ENCODE results near the gene NDUFB11. TPM values are rescaled to one million over a fixed set of nuclear protein-coding genes. Genes with fewer than 3 reads are reported as not detected.

The NDUFB11 gene
- total RNA-seq, 1 experiment from 2014 or later, result 78.9 TPM

GRCh38 chrX:47168495-47169073 is 24.1 kb upstream of the NDUFB11 start:
- Histone ChIP-seq H3K9me3 (ENCODE audit: control insufficient read depth in 1 of 2, insufficient read depth in 1 of 2, low read depth in 1 of 2, low read length in 2 of 2) (no peaks in the 10 kb centered on the region), H4K20me1 (ENCODE audit: insufficient read depth) (no peaks in the 10 kb centered on the region), H3K27ac (ENCODE audit: low read depth, low read length) (no peak overlapping the region), H3K79me2 (ENCODE audit: insufficient read depth, low read length) (peaks cover 35% of the 10 kb centered on the region), H2AFZ (ENCODE audit: low read depth, low read length, poor library complexity, severe bottlenecking) (no peak overlapping the region), H3K4me3 (replicated peaks in 1 of 2; ENCODE audit: low read depth in 1 of 2, low read length in 2 of 2) (no peak overlapping the region), H3K4me2 (ENCODE audit: low read length) (no peak overlapping the region), H3K4me1 (ENCODE audit: control insufficient read depth in 1 of 2, insufficient read depth in 2 of 2, low read length in 2 of 2) (no peaks in the 10 kb centered on the region), H3K9me2 (ENCODE audit: insufficient read depth) (no peaks in the 10 kb centered on the region), H3K9ac (ENCODE audit: low read length) (no peak overlapping the region), H3K36me3 (ENCODE audit: control insufficient read depth in 1 of 2, insufficient read depth in 2 of 2, low read length in 2 of 2) (no peaks in the 10 kb centered on the region), H3K27me3 (ENCODE audit: insufficient read depth, low read length) (no peaks in the 10 kb centered on the region)
- BruUV-seq (replicated peaks), result no TSS peak
- ChIA-PET POLR2A (no interaction called here), CTCF (no interaction called here), RAD21 (ENCODE audit: low non-redundant PET in 1 of 2, low total read pairs in 2 of 2, uncharacterized antibody in 2 of 2, unreplicated experiment in 2 of 2) (no interaction called here)
- intact Hi-C loops (cut with micrococcal nuclease), result no loop called here
- no peak for TF ChIP-seq CEBPB (IDR thresholded peaks at IDR 0.05; ENCODE audit: low read depth)
- no peak for TF ChIP-seq ELF1 (IDR thresholded peaks at IDR 0.05; ENCODE audit: borderline replicate concordance, low read depth)
- no peak for TF ChIP-seq ZNF274 (IDR thresholded peaks at IDR 0.05; ENCODE audit: low read depth, low read length)
- no peak for TF ChIP-seq CTCF (IDR thresholded peaks at IDR 0.05 in 2 of 3, conservative IDR thresholded peaks at IDR 0.05 in 1 of 3; ENCODE audit: borderline replicate concordance in 1 of 3, insufficient read depth in 1 of 3, low read depth in 2 of 3, low read length in 2 of 3)
- TF ChIP-seq EZH2 (IDR thresholded peaks at IDR 0.05), result no peak
- TF ChIP-seq, protein P1, sequence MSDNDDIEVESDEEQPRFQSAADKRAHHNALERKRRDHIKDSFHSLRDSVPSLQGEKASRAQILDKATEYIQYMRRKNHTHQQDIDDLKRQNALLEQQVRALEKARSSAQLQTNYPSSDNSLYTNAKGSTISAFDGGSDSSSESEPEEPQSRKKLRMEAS (IDR thresholded peaks at IDR 0.05), result no peak
- no peak for TF ChIP-seq EZH2phosphoT487 (IDR thresholded peaks at IDR 0.05; ENCODE audit: borderline replicate concordance)
- TF ChIP-seq, protein P2, sequence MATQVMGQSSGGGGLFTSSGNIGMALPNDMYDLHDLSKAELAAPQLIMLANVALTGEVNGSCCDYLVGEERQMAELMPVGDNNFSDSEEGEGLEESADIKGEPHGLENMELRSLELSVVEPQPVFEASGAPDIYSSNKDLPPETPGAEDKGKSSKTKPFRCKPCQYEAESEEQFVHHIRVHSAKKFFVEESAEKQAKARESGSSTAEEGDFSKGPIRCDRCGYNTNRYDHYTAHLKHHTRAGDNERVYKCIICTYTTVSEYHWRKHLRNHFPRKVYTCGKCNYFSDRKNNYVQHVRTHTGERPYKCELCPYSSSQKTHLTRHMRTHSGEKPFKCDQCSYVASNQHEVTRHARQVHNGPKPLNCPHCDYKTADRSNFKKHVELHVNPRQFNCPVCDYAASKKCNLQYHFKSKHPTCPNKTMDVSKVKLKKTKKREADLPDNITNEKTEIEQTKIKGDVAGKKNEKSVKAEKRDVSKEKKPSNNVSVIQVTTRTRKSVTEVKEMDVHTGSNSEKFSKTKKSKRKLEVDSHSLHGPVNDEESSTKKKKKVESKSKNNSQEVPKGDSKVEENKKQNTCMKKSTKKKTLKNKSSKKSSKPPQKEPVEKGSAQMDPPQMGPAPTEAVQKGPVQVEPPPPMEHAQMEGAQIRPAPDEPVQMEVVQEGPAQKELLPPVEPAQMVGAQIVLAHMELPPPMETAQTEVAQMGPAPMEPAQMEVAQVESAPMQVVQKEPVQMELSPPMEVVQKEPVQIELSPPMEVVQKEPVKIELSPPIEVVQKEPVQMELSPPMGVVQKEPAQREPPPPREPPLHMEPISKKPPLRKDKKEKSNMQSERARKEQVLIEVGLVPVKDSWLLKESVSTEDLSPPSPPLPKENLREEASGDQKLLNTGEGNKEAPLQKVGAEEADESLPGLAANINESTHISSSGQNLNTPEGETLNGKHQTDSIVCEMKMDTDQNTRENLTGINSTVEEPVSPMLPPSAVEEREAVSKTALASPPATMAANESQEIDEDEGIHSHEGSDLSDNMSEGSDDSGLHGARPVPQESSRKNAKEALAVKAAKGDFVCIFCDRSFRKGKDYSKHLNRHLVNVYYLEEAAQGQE (IDR thresholded peaks at IDR 0.05; ENCODE audit: low read depth), result no peak
- no peak for TF ChIP-seq CBX3 (IDR thresholded peaks at IDR 0.05; ENCODE audit: low read depth)
- no peak for TF ChIP-seq FOSL1 (IDR thresholded peaks at IDR 0.05; ENCODE audit: low read depth)
- no peak for TF ChIP-seq SRF (IDR thresholded peaks at IDR 0.05; ENCODE audit: low read depth)
- no peak for TF ChIP-seq POLR2A (IDR thresholded peaks at IDR 0.05; ENCODE audit: borderline replicate concordance, extremely low read depth, insufficient read depth, insufficient read length)
- TF ChIP-seq TCF7L2 (IDR thresholded peaks at IDR 0.05; ENCODE audit: borderline replicate concordance, extremely low read depth, insufficient read depth, insufficient read length), result no peak
- TF ChIP-seq RAD21 (IDR thresholded peaks at IDR 0.05; ENCODE audit: low read depth), result no peak
- no peak for ATAC-seq
- no peak for DNase-seq (ENCODE audit: low read depth, low spot score)
